Posterior cingulate gyrus (tissue), 11 donors: ENCODE results near the gene PDE8A.
"Not testable (repeated sequence)": the region's sequence is repeated elsewhere in the genome, so short reads cannot be mapped to it uniquely, and the experiment has no call there.

Experiments
- DNase-seq, 10 donors: peaks; one replicate each; pipeline versions ENCODE4 v3.0.0 to v3.0.0-alpha.2; 2020 to 2021; ENCODE audit warnings: mixed read lengths in 3 of 10
- intact Hi-C: fragments of 100-400 bp; cut with DNase I; formaldehyde crosslinking; loops from one replicate; pipeline ENCODE4 v1.15.1; 2023

The PDE8A gene

GRCh38 chr15:85006201-85006600, 24.5 kb downstream of the PDE8A start:
- no peak for DNase-seq
- intact Hi-C loops: no loop called here

GRCh38 chr15:85006655-85007054, 25.0 kb downstream of the PDE8A start:
- no peak for DNase-seq
- intact Hi-C loops: no loop called here

GRCh38 chr15:85007137-85007536, 25.5 kb downstream of the PDE8A start:
- intact Hi-C loops: no loop called here

GRCh38 chr15:85007741-85008397, 26.2 kb downstream of the PDE8A start:
- no peak for DNase-seq
- intact Hi-C loops: no loop called here

More at GRCh38 chr15:85007137-85007536, 25.5 kb downstream of the PDE8A start:
- no peak for DNase-seq

- intact Hi-C loops: no loop called here
- no peak for DNase-seq
These were observed 27.0 kb downstream of the PDE8A start for GRCh38 chr15:85008474-85009260.

DNA sequence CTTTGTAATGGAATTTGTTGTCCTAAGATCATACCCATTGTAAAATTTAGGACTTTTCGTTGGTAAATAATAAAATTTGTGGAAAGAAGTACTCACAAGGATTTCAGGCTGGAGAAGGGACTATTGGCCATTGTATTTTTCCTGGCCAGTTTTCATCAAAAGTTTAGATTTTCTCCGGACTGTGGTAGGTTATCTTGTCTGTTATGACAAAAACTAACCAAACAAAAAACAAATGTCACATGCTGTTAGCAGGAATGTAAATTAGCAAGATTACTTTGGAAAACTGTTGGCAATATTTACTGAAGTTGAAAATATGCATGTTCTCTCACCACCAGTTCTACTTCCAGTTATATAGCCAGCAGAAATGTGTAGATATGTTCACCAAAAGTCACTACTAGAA, 27.8 kb downstream of the PDE8A start:
- no peak for DNase-seq
- intact Hi-C loops: no loop called here

- intact Hi-C loops: no loop called here
These were observed 28.4 kb downstream of the PDE8A start for GRCh38 chr15:85010071-85010385.

DNA sequence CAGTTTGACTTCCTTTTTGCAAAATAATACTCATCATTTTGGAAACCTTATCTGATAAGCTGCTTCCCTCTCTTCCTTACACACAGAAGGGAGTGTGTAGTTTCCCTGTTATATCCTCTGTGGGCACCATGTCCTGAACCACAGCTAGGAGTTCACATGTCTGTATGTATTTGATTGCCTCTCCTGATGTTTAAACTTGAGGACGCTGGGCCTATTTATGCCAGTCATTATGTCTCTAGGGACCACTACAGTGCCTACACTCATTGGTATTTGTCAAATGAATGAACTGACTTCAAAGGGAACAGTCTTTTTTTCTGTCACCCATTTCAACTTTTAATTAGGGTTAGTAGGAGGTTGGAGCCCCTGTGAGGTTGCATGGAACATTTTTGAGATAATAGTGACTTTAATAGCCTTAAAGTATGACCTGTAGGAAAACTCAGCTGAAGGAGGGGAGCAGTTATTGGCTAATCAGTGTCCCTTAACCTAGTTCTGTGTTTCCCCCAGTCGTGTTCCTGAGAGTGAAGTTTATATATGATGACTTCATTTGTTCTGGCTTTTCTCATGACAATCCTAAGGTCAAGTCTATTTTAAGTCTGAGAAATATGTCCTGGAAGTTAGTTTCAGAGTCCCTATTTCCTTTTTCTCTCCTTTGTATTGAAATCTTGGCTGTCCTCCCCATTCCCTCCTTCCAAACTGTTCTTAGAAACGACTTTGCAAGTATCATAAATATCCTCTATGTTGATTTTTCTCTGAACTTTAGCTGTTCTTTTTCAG, 28.9 kb downstream of the PDE8A start:
- DNase-seq: no peak
- intact Hi-C loops: no loop called here

More at GRCh38 chr15:85010071-85010385, 28.4 kb downstream of the PDE8A start:
- DNase-seq: no peak

DNA sequence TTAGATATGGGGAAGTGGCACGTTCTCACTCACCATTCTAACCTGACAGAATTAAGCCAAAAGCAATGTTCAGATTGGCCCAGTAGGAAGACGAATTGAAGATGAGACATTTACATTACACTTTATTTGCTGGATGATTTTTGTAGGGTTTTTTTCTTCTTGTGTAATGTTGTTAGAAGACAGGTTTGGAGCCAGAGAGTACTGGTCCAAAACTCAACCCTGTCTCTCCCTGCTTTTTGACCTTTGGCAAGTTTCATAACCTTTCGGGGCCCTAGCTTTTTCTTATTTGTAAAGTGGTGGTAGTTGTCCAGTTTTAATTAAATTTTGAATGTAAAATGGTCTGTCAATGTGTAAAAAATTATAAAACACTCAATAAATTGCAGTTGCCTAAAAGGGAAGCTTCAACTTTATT, 29.5 kb downstream of the PDE8A start:
- no peak for DNase-seq
- intact Hi-C loops: no loop called here

DNA sequence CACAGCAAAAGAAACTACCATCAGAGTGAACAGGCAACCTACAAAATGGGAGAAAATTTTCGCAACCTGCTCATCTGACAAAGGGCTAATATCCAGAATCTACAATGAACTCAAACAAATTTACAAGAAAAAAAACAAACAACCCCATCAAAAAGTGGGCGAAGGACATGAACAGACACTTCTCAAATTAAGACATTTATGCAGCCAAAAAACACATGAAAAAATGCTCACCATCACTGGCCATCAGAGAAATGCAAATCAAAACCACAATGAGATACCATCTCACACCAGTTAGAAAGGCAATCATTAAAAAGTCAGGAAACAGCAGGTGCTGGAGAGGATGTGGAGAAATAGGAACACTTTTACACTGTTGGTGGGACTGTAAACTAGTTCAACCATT, 30.1 kb downstream of the PDE8A start:
- DNase-seq, intact Hi-C loops: not testable (repeated sequence)

GRCh38 chr15:85013785-85014184, 32.1 kb downstream of the PDE8A start:
- intact Hi-C loops: no loop called here
- no peak for DNase-seq

DNA sequence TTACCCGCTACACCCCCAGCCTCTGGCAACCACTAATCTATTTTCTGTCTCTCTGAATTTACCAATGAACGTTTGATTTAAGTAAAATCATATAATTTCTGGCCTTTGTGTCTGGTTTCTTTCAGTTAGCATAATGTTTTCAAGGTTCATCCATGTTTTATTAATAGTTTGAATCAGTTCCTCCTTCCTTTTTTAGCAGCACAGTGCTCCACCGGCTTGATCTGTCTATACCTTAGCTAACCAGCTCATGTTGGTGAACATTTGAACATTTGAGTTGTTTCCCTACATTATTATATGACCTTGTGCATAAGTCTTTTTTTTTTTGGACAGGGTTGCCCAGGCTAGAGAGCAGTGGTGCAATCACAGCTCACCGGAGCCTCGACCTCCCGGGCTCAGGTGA, 33.3 kb downstream of the PDE8A start:
- intact Hi-C loops: no loop called here
- DNase-seq: no peak

GRCh38 chr15:85016275-85016674, 34.6 kb downstream of the PDE8A start:
- DNase-seq: no peak
- intact Hi-C loops: no loop called here

GRCh38 chr15:85019815-85020590, 38.3 kb downstream of the PDE8A start:
- intact Hi-C loops: no loop called here
- no peak for DNase-seq

GRCh38 chr15:85021409-85021808, 39.8 kb downstream of the PDE8A start:
- intact Hi-C loops: no loop called here
- no peak for DNase-seq

GRCh38 chr15:85022860-85023403, 41.3 kb downstream of the PDE8A start:
- intact Hi-C loops: no loop called here
- no peak for DNase-seq

GRCh38 chr15:85024003-85024402, 42.3 kb downstream of the PDE8A start:
- intact Hi-C loops: no loop called here

GRCh38 chr15:85024509-85025336, 43.1 kb downstream of the PDE8A start:
- intact Hi-C loops: no loop called here
- DNase-seq: no peak

More at GRCh38 chr15:85024003-85024402, 42.3 kb downstream of the PDE8A start:
- no peak for DNase-seq

- intact Hi-C loops: no loop called here
- no peak for DNase-seq
These were observed 44.0 kb downstream of the PDE8A start for GRCh38 chr15:85025516-85026251.
